ENCODE results near the gene LMBR1.
"Not testable (repeated sequence)": the region's sequence is repeated elsewhere in the genome, so short reads cannot be mapped to it uniquely, and the experiment has no call there.

GRCh38 chr7:156843582-156843981 lies 49.4 kb downstream of the LMBR1 start:
- TF ChIP-seq EZH2phosphoT487 (IDR thresholded peaks at IDR 0.05; ENCODE audit: insufficient read depth, low read depth); EZH2 (IDR thresholded peaks at IDR 0.05; ENCODE audit: insufficient read depth, poor library complexity, severe bottlenecking): not testable (repeated sequence)

All from GM23248 (cell line).